ENCODE data around the gene GNG12. TPM values are rescaled to one million over a fixed set of nuclear protein-coding genes. Genes with fewer than 3 reads are reported as not detected.
A peak's percentile ranks its signal among the peaks of the same experiment; 100 is the strongest.
"Not testable (repeated sequence)": the region's sequence is repeated elsewhere in the genome, so short reads cannot be mapped to it uniquely, and the experiment has no call there.

Gene GNG12
- total RNA-seq, 2 donors from 2014 or later = 146 to 162 TPM

DNA sequence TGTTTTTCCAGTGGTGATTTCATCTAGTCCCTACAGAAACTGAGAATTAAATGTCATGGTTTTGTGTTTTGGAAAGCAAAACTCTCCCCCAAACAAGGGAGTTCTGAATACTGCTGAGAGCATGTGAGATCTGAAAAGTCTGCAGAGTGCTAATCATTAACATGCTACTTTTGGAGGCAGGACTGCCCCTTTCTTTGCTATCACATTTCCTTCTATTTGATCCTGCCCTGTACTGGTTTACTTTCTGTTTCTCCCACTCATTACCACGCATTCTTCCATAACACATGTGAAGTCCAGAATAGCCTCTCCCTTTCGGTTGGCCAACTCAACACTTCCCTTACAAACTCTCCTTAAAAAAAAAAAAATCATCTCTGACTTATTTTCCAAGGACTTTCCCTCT lies 84.6 kb downstream of the GNG12 start:
- intact Hi-C loops (cut with DNase I, micrococcal nuclease) = no loop called here
- ATAC-seq (peak; percentile 91), DNase-seq (no peak)

DNA sequence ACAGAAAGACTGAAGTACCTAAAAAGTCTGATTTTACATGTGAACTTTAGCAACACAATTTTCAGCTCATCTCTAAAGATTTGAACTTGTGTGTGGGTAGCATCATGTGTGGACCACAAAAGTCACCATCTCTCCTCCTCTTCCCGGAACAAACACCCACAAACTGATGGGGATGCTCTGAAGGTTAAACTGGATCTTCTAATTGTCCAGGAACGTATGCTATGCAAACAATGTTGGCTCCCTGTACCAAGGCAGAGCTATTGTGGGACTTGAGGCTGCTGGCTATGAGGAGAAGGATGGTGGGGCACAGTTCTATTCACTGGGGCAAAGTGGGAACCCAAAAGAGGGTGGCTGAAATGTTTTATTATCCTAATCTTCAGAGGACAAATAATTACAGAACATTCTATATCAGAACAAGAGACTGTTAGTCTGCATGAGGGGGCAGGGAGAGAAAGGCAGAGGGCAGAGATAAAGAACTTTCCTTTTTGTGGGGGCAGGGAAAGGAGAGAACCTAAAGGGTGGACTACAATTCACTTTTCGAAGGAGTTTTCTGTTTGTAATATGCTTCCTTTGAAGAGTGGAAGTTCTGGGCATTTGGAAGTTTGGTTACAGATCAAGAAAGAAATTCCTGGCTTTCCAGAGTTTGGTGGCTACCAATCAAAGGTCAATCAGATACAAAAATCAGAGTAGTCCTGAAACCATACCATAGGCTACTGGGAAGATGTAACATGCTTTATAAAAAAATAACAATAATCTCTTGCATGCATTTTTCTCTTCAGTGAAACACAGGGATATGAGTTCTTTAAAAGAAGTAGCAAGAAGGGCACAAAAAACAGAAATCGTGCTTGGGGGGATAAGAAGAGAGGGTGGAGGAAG lies 85.4 kb downstream of the GNG12 start:
- DNase-seq (no peak), ATAC-seq (no peak)
- intact Hi-C loops (cut with DNase I, micrococcal nuclease) = no loop called here

DNA sequence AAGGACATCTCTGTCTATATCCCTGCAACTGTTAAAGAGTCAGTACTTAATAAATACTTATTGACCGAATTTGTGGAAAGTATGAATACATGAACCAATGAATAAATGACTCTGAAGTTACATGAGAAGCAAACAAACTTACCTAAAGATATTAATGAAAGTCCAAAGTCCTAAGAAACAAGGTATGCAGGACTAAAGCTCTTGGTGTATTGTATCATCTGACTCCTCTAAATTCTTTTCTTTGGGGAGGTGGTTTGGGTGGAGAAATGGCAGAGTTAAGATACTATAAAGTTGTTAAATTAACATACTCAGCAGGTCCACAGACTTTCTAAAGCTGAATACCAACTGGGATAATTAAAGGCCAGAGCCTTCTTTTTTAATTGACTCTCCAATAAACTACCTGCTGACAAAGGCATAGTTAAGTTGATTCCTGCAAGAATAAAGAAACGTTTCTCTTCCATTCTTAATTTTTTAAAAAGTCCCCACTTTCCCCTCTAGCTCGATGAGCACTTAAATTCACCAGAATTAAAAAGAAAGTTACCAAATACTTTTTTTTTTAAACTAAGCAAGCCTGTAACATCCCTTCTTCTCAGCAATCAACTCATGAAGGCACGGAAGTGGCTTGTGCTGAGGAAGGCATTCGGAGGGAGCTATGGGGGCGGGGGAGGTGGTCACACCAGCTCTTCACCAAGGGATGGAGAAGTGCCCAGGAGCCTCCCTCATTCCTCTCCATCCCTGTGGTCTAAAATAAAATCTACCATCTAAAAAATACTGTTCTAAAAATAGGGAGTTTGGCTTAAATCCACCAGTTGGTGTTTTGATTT lies 87.2 kb downstream of the GNG12 start:
- ATAC-seq (no peak), DNase-seq (no peak)
- intact Hi-C loops (cut with DNase I, micrococcal nuclease) = no loop called here

DNA sequence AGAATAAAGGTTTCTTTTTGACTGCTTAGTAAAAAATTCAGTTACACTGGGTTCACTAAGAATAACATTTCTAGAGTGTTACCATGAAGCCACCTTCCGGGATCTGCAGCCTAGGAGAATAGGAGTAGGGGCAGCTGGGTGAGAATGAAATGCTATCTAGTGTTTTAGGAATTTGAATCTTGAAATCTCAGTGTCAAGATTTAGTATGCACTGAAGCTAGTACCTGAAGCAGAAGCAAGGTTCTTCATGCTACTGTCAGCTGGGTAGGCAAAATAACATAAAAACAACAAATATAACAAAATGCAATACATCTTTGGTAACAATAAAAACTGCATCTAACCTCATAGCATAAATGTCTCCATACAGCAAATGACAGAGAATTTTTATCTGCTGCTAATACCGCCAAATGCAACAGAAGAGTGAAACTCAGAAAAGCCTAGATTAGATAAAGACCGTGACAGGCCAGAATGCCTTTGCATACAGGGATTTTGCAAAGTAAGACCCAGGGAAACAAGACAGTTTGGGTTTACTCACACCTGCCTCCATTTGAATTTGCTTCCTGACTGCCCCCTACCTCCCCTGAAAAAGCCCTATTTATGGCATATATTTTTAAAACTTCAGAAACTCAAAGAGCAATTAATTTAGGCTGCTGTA lies 90.1 kb downstream of the GNG12 start:
- ATAC-seq (no peak), DNase-seq (no peak)
- intact Hi-C loops (cut with DNase I, micrococcal nuclease) = no loop called here

GRCh38 chr1:67741736-67742135 lies 91.5 kb downstream of the GNG12 start:
- intact Hi-C loops (cut with DNase I, micrococcal nuclease) = no loop called here
- DNase-seq (no peak), ATAC-seq (no peak)

DNA sequence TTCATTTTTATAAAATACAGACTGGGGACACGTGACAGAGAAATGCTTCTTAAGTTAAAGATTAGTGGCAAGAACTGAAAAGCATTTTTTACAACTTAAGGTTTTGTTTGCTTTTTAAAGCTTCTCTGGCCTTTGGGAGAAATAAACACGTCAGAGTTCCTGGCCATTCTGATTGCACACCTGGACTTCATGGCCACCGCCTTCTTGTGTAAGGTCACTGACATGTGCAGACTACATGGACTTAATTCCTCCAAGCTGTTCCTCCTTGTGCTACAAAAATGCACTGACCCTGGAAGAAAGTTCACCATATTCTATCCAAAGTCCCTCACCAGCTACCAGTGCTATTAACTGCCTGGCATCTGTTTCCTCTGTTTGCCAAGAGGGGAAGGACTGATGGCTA lies 92.1 kb downstream of the GNG12 start:
- ATAC-seq (peak; percentile 80), DNase-seq (peak in 1 of 2 donors; percentile 64)
- intact Hi-C loops (cut with DNase I, micrococcal nuclease) = no loop called here

- no peak for ATAC-seq
- DNase-seq = no peak
- intact Hi-C loops (cut with DNase I, micrococcal nuclease) = no loop called here
Measured at GRCh38 chr1:67740543-67740942, 92.7 kb downstream of the GNG12 start.

GRCh38 chr1:67739361-67739760 lies 93.9 kb downstream of the GNG12 start:
- no peak for ATAC-seq
- no peak for DNase-seq
- intact Hi-C loops (cut with DNase I, micrococcal nuclease) = no loop called here

GRCh38 chr1:67738401-67738800 lies 94.9 kb downstream of the GNG12 start:
- ATAC-seq (no peak), DNase-seq (no peak)
- intact Hi-C loops (cut with DNase I, micrococcal nuclease) = no loop called here

GRCh38 chr1:67737875-67738274 lies 95.4 kb downstream of the GNG12 start:
- ATAC-seq (no peak), DNase-seq (no peak)
- intact Hi-C loops (cut with DNase I, micrococcal nuclease) = no loop called here

GRCh38 chr1:67736750-67737149 lies 96.5 kb downstream of the GNG12 start:
- intact Hi-C loops (cut with DNase I, micrococcal nuclease) = no loop called here
- DNase-seq (no peak), ATAC-seq (no peak)

DNA sequence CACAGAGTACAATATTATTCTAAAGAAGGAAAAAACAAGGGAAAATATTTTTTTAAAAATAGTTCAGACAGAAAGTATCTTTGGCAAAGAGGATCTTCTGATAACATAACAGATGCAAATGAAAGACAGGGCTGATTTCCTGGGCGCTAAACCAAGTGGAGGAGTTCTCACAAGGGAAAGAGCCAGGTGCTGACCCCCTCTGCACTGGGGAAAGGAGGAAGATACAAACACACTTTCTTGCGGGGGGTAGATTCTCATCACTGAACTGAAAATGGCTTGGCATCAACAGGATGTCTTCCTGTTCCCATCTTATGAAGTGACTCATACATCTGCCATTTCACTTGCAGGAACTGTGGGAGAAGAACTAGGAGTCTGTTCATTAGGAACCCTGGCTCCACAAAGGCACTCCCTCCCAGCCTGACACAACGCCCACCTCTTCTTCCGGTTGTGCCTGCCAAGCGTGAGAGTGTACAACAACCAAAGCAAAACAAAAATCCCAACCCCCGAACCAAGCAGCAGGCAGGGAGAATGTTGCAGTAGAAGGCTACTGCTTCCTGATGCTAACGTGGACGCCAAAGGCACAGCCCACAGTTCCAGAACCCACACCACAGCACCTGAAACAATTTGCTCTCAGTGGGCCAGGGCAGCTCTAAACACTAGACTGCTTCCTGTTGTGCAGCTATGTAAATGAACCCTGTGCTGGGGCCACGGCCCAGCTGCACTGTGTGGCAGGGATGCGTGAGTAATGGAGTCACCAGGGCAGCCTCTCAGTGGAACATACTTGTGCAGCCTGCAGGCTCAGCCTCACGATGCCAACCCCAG lies 97.2 kb downstream of the GNG12 start:
- DNase-seq (peak; percentile 73 to 80), ATAC-seq (peak; percentile 87)
- intact Hi-C loops (cut with DNase I, micrococcal nuclease) = no loop called here

DNA sequence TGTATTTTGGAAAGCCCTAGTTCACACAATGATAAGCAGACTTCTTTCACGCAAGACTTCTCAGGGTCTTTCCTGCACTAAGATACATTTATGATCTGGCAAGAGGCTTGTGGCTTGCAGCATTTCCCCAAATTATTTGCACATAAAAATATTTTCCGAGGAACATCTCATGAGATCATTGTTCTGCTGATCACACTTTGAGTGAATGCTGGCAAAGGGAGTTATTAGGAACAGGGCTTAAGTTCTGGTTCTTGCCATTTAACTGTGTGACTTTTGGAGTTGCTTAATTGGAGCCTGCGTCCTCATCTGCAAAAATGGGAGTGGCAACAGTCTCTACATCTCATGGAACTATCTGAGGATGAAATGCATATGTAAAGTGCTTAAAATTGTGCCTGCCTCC lies 98.1 kb downstream of the GNG12 start:
- ATAC-seq (no peak), DNase-seq (no peak)
- intact Hi-C loops (cut with DNase I, micrococcal nuclease) = no loop called here

GRCh38 chr1:67734323-67734690 lies 99.0 kb downstream of the GNG12 start:
- ATAC-seq (no peak), DNase-seq (no peak)
- intact Hi-C loops (cut with DNase I, micrococcal nuclease) = no loop called here

GRCh38 chr1:67733681-67734322 lies 99.5 kb downstream of the GNG12 start:
- ATAC-seq (no peak), DNase-seq (no peak)
- intact Hi-C loops (cut with DNase I, micrococcal nuclease) = no loop called here

GRCh38 chr1:67732750-67733151 lies 100.5 kb downstream of the GNG12 start:
- DNase-seq = no peak
- intact Hi-C loops (cut with DNase I, micrococcal nuclease) = no loop called here
- no peak for ATAC-seq

DNA sequence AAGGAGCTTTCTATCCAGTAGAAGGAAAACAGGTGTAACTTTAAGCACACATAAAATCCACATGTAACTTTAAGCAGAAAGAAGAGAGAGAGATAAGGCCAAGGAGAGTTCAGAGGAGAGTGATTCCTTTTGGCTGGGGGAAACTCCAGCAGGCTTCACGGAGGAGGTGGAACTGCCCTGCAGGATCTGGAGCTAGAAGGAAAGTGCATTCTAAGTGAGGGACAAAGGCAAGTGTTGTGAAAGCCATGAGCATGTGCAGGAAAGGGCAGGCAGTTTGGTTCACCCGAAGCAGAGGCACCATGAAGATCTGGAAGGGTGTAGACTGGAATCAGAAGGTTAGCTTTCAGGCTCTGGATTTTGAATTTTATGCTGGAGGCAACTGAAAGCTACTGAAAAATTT lies 101.9 kb downstream of the GNG12 start:
- intact Hi-C loops (cut with DNase I, micrococcal nuclease) = no loop called here
- ATAC-seq (no peak), DNase-seq (no peak)

DNA sequence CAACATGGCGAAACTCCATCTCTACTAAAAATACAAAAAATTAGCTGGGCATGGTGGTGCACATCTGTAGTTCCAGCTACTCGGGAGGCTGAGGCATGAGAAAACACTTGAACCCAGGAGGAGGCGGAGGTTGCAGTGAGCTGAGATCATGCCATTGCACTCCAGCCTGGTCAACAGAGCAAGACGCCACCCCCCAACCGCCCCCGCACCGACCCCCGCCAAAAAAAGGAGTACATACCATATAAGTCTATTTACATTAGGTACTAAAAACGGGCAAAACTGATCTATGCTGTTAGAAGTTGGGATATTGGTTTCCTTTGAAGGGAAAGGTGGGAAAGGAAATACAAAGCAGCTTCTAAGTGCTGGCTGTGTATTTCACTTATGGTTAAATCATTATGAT lies 103.0 kb downstream of the GNG12 start:
- ATAC-seq; DNase-seq; intact Hi-C loops (cut with DNase I, micrococcal nuclease): not testable (repeated sequence)

Data from left colon (tissue), 2 donors.